T-helper 2 cell (primary cell): ENCODE measurements around the gene PHF14.

Experiments
- DNase-seq, 5 experiments: peaks; one replicate each; pipeline versions ENCODE4 v3.0.0 to v3.0.0-alpha.2; 2012 to 2022

Gene PHF14

GRCh38 chr7:11120068-11120664 is 146.5 kb downstream of the PHF14 start:
- DNase-seq, result no peak

- DNase-seq, result peak in 1 of 5 experiments; percentile 61
These were observed 147.1 kb downstream of the PHF14 start for GRCh38 chr7:11120675-11121220.

GRCh38 chr7:11124856-11125559 is 151.3 kb downstream of the PHF14 start:
- DNase-seq, result no peak

- DNase-seq, result peak in 1 of 5 experiments; percentile 81
These were observed 153.6 kb downstream of the PHF14 start for GRCh38 chr7:11127114-11127785.

- peak in 1 of 5 experiments; percentile 58 for DNase-seq
These were observed 154.3 kb downstream of the PHF14 start for GRCh38 chr7:11127988-11128387.

- DNase-seq, result no peak
These were observed 154.8 kb downstream of the PHF14 start for GRCh38 chr7:11128498-11128897.

GRCh38 chr7:11130012-11130411 is 156.3 kb downstream of the PHF14 start:
- DNase-seq, result peak in 1 of 5 experiments; percentile 88

- peak in 1 of 5 experiments; percentile 51 for DNase-seq
These were observed 156.9 kb downstream of the PHF14 start for GRCh38 chr7:11130601-11131000.

GRCh38 chr7:11133436-11133959 is 159.8 kb downstream of the PHF14 start:
- no peak for DNase-seq

- DNase-seq, result no peak
These were observed 161.9 kb downstream of the PHF14 start for GRCh38 chr7:11135573-11135972.

- DNase-seq, result no peak
These were observed 167.9 kb downstream of the PHF14 start for GRCh38 chr7:11141541-11141940.

GRCh38 chr7:11153694-11154093 is 180.0 kb downstream of the PHF14 start:
- DNase-seq, result no peak

GRCh38 chr7:11155883-11156282 is 182.2 kb downstream of the PHF14 start:
- no peak for DNase-seq

- no peak for DNase-seq
These were observed 187.8 kb downstream of the PHF14 start for GRCh38 chr7:11161499-11161898.

- DNase-seq, result no peak
These were observed 189.5 kb downstream of the PHF14 start for GRCh38 chr7:11163220-11163619.

- DNase-seq, result no peak
These were observed 192.4 kb downstream of the PHF14 start for GRCh38 chr7:11166051-11166450.

GRCh38 chr7:11168650-11169170 is 195.0 kb downstream of the PHF14 start:
- DNase-seq, result no peak

- DNase-seq, result no peak
These were observed 196.5 kb downstream of the PHF14 start for GRCh38 chr7:11170175-11170574.

- no peak for DNase-seq
These were observed 197.3 kb downstream of the PHF14 start for GRCh38 chr7:11170863-11171568.

- DNase-seq, result no peak
These were observed 198.0 kb downstream of the PHF14 start for GRCh38 chr7:11171569-11172192.

- no peak for DNase-seq
These were observed 199.2 kb downstream of the PHF14 start for GRCh38 chr7:11172835-11173234.

GRCh38 chr7:11175371-11175770 is 201.7 kb downstream of the PHF14 start:
- no peak for DNase-seq
